Stimulated activated naive B cell treated with anti-CD40 and anti-IgM and Interleukin-4, amounts not matched to agents 10 μg/mL and 1 μg/mL and 100 μg/mL, for 72 hours (primary cell): ENCODE data around the gene TMEM144.

Experiments used
- ATAC-seq, 2 donors: fragments of 150-1000 bp; cut with Tn5 transposase; replicated peaks; 2 replicates each; pipeline ENCODE4 v1.10.0; 2021; ENCODE audit warnings: moderate library complexity in 1 of 2
- DNase-seq: peaks from one replicate; pipeline ENCODE4 v3.0.0; 2021
- H3K27ac Mint-ChIP-seq: one replicate; pipeline ENCODE4 v1.8.0; 2022; ENCODE audit warnings: mild to moderate bottlenecking, mixed read lengths
- H3K27me3 Mint-ChIP-seq, 2 donors: one replicate each; pipeline ENCODE4 v1.8.0; 2022; ENCODE audit warnings: mixed read lengths in 2 of 2
- H3K36me3 Mint-ChIP-seq, 2 donors: one replicate each; pipeline ENCODE4 v1.8.0; 2022; ENCODE audit warnings: mixed read lengths in 2 of 2, mild to moderate bottlenecking in 1 of 2
- H3K4me1 Mint-ChIP-seq, 2 donors: one replicate each; pipeline ENCODE4 v1.8.0; 2022; ENCODE audit warnings: mixed read lengths in 2 of 2, mild to moderate bottlenecking in 1 of 2
- H3K4me3 Mint-ChIP-seq, 2 donors: one replicate each; pipeline ENCODE4 v1.8.0; 2022; ENCODE audit warnings: mild to moderate bottlenecking in 2 of 2, mixed read lengths in 2 of 2, moderate library complexity in 1 of 2
- H3K9me3 Mint-ChIP-seq, 2 donors: one replicate each; pipeline ENCODE4 v1.8.0; 2022; ENCODE audit warnings: mixed read lengths in 2 of 2, mild to moderate bottlenecking in 1 of 2

TMEM144 gene

GRCh38 chr4:158280856-158281255 lies 70.6 kb downstream of the TMEM144 start:
- Mint-ChIP-seq H3K27ac (no peak overlapping the region), H3K9me3 (no peaks in the 10 kb centered on the region), H3K4me3 (no peak overlapping the region), H3K36me3 (no peaks in the 10 kb centered on the region), H3K27me3 (no peaks in the 10 kb centered on the region), H3K4me1 (no peaks in the 10 kb centered on the region)
- no peak for ATAC-seq
- DNase-seq: no peak

DNA sequence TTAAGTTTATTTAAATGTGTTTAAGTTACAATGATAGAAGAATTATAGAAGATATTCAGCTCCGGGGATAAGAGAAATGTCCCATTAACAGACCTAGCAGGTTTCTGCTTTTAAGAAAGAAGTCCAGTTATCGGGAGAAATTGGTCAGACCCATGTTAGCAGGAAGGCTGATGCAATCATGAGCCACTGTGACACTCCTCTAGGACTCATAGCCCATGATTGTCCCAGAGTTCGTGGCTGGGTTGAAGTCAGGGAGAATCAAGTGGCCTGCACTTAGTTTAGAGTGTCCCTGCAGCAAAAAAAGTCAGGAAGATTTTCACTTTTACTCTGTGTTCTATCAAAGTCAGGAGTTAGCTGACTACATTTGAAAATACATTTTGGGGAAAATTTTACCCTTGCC lies 72.0 kb downstream of the TMEM144 start:
- no peaks in the 10 kb centered on the region for H3K36me3 Mint-ChIP-seq
- H3K27ac Mint-ChIP-seq: no peak overlapping the region
- no peaks in the 10 kb centered on the region for H3K4me1 Mint-ChIP-seq
- H3K4me3 Mint-ChIP-seq: no peak overlapping the region
- DNase-seq (no peak), ATAC-seq (no peak)
- H3K9me3 Mint-ChIP-seq: no peaks in the 10 kb centered on the region
- no peaks in the 10 kb centered on the region for H3K27me3 Mint-ChIP-seq

DNA sequence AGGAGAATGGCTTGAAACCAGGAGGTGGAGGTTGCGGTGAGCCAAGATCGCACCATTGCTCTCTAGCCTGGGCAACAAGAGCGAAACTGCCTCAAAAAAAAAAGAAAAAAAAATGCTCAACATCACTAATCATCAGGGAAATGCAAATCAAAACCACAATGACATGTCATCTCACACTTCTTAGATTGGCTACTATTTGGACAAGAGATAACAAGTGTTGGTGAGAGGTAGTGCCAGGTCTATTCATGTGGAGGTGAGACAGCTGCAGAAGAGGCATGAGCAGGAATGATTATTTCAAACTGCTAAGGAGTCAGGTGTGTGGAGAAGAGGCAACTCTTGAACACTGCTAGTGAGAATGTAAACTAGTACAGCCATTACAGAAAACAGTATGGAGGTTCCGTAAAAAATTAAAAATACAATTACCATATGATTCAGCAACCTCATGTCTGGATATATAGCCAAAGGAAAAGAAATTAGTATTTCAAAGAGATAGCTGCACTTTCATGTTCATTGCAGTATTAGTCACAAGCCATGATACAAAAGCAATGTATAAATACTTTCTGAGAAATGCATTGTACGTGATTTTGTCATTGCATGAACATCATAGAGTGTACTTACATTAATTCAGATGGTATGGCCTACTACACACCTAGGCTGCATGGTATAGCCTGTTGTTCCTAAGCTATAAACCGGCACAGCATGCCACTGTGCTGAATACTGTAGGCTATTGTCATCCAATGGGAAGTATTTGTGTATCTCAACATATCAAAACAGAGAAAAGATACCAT lies 75.3 kb downstream of the TMEM144 start:
- DNase-seq (no peak), ATAC-seq (no peak)
- Mint-ChIP-seq H3K4me1 (no peaks in the 10 kb centered on the region), H3K27ac (no peak overlapping the region), H3K27me3 (no peaks in the 10 kb centered on the region), H3K4me3 (no peak overlapping the region), H3K36me3 (no peaks in the 10 kb centered on the region), H3K9me3 (peaks cover 0 to 1% of the 10 kb centered on the region in 2 donors)

DNA sequence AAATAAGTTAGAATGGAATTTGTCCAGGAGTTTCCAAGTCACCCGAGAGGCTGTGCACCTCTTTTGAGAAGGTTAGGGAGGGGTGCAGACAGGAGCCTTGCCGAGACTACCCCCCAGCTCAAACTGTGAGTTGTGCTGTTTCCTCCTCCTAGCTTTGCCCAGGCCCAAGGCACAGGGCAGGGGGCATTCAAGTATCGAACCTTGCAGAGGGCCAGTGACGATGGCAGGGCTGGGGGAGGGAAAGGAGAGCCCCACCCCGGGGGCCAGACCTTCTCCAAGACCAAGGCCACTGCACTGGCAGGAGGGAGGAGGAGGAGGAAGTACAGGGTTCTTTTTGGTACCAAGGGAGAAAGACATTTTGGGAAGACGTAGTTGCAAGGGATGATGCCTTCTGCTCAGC lies 80.6 kb downstream of the TMEM144 start:
- Mint-ChIP-seq H3K9me3 (peaks cover 11 to 16% of the 10 kb centered on the region in 2 donors), H3K4me1 (no peaks in the 10 kb centered on the region), H3K27me3 (no peaks in the 10 kb centered on the region), H3K27ac (no peak overlapping the region), H3K36me3 (no peaks in the 10 kb centered on the region), H3K4me3 (no peak overlapping the region)
- ATAC-seq: no peak
- no peak for DNase-seq

DNA sequence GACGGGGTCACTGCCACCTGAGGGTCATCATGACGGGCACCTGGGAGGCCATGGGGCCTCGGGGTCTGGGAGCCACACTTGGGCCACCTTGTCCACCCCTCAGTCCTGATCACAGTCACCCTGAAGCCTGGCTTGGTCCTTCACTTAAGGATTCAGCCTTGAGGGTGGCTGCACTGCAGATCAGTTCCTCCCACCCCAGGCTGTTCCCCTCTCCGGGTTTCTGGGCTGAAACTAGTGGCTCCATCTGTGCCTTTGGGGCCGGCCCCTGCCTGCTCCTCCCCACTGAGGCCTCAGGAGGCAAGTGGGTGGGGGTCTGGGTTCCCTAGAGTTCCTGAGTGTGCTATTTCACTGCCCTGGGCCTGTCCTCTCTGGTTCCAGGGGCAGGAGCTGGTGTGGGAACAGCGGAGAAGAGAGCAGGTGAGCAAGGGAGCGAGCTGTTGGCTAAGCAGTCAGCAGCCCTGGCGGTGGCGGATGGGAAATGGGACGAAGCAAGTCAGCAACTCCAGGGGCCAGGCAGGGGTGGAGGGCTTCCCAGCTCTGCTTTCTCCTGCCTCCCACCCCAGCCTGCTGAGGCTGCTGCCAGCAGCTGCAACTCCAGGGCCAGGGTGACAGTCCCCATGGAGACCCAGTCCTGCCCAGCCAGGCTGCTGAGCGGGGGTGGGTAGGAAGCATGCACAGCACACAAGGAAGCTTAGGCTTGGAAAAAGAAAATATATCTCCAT lies 81.2 kb downstream of the TMEM144 start:
- H3K36me3 Mint-ChIP-seq: no peaks in the 10 kb centered on the region
- ATAC-seq (no peak), DNase-seq (no peak)
- H3K4me3 Mint-ChIP-seq: no peak overlapping the region
- H3K27ac Mint-ChIP-seq: no peak overlapping the region
- H3K9me3 Mint-ChIP-seq: peaks cover 11 to 16% of the 10 kb centered on the region in 2 donors
- H3K4me1 Mint-ChIP-seq: no peaks in the 10 kb centered on the region
- H3K27me3 Mint-ChIP-seq: no peaks in the 10 kb centered on the region

GRCh38 chr4:158292156-158292555 lies 81.9 kb downstream of the TMEM144 start:
- H3K4me1 Mint-ChIP-seq: no peaks in the 10 kb centered on the region
- H3K9me3 Mint-ChIP-seq: peaks cover 11 to 16% of the 10 kb centered on the region in 2 donors
- no peak overlapping the region for H3K27ac Mint-ChIP-seq
- H3K36me3 Mint-ChIP-seq: no peaks in the 10 kb centered on the region
- DNase-seq: no peak
- ATAC-seq: no peak
- no peak overlapping the region for H3K4me3 Mint-ChIP-seq
- H3K27me3 Mint-ChIP-seq: no peaks in the 10 kb centered on the region

- Mint-ChIP-seq H3K9me3 (peaks cover 12 to 16% of the 10 kb centered on the region in 2 donors), H3K27me3 (no peaks in the 10 kb centered on the region), H3K4me1 (no peaks in the 10 kb centered on the region), H3K36me3 (no peaks in the 10 kb centered on the region), H3K27ac (no peak overlapping the region), H3K4me3 (no peak overlapping the region)
- DNase-seq (no peak), ATAC-seq (no peak)
These were observed 84.8 kb downstream of the TMEM144 start for GRCh38 chr4:158295053-158295452.

GRCh38 chr4:158297866-158298265 lies 87.6 kb downstream of the TMEM144 start:
- no peak overlapping the region for H3K4me3 Mint-ChIP-seq
- H3K36me3 Mint-ChIP-seq: no peaks in the 10 kb centered on the region
- DNase-seq (no peak), ATAC-seq (no peak)
- H3K27me3 Mint-ChIP-seq: no peaks in the 10 kb centered on the region
- H3K9me3 Mint-ChIP-seq: peaks cover 3 to 9% of the 10 kb centered on the region in 2 donors
- H3K4me1 Mint-ChIP-seq: no peaks in the 10 kb centered on the region
- H3K27ac Mint-ChIP-seq: no peak overlapping the region

GRCh38 chr4:158299459-158300007 lies 89.2 kb downstream of the TMEM144 start:
- Mint-ChIP-seq H3K4me1 (no peaks in the 10 kb centered on the region), H3K27me3 (no peaks in the 10 kb centered on the region), H3K36me3 (no peaks in the 10 kb centered on the region), H3K27ac (no peak overlapping the region), H3K4me3 (no peak overlapping the region), H3K9me3 (peaks cover 1 to 9% of the 10 kb centered on the region in 2 donors)
- DNase-seq (no peak), ATAC-seq (no peak)

GRCh38 chr4:158300012-158300411 lies 89.7 kb downstream of the TMEM144 start:
- no peaks in the 10 kb centered on the region for H3K27me3 Mint-ChIP-seq
- no peaks in the 10 kb centered on the region for H3K36me3 Mint-ChIP-seq
- no peak overlapping the region for H3K4me3 Mint-ChIP-seq
- no peak overlapping the region for H3K27ac Mint-ChIP-seq
- ATAC-seq (no peak), DNase-seq (no peak)
- H3K4me1 Mint-ChIP-seq: no peaks in the 10 kb centered on the region
- peaks cover 1 to 7% of the 10 kb centered on the region in 2 donors for H3K9me3 Mint-ChIP-seq

DNA sequence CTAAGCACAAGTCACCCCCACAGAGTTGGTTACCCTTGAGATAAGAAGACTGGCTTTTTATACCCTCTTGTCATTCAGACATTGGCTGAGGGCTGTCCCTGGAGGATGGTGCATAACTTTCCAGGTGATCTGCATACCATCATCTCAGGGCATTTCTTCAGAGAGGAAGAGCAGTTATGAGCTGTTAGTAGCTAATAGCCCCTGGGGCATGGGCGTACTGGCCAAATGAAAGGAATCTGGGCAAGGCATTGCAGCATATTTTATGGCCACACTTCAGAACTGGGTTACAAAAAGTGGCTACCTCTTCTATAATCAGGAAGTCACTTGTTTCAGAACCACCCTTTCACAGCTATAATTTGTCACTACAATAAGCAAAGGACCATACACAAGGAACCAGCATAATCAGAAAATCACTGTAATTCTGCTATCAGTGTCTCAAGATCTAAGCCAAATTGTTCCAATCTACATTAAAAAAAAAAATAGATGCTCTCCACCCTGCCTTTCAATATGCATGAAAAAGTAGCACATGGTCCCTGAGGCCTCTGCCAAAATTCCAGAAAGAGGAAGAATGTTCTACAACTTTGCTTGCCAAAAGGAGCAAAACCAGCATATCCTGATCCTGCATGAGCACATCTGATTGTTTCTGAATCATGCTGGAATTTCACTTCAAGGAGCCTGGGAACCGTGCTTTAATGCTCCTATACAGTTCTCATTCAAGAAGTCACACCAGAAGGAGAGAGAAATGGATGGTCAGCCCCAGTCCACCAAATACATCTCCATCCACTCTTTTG lies 92.0 kb downstream of the TMEM144 start:
- Mint-ChIP-seq H3K27ac (no peak overlapping the region), H3K4me1 (no peaks in the 10 kb centered on the region), H3K4me3 (no peak overlapping the region), H3K9me3 (peaks cover 0 to 3% of the 10 kb centered on the region in 2 donors), H3K27me3 (no peaks in the 10 kb centered on the region), H3K36me3 (no peaks in the 10 kb centered on the region)
- ATAC-seq (no peak), DNase-seq (no peak)

- H3K27me3 Mint-ChIP-seq: no peaks in the 10 kb centered on the region
- H3K36me3 Mint-ChIP-seq: no peaks in the 10 kb centered on the region
- ATAC-seq: no peak
- DNase-seq: no peak
- H3K4me3 Mint-ChIP-seq: no peak overlapping the region
- H3K27ac Mint-ChIP-seq: no peak overlapping the region
- peaks cover 0 to 11% of the 10 kb centered on the region in 2 donors for H3K9me3 Mint-ChIP-seq
- H3K4me1 Mint-ChIP-seq: no peaks in the 10 kb centered on the region
These were observed 94.4 kb downstream of the TMEM144 start for GRCh38 chr4:158304694-158305093.
